Measurements from ENCODE around the gene HPSE2. TPM values are rescaled to one million over a fixed set of nuclear protein-coding genes. Genes with fewer than 3 reads are reported as not detected.

The HPSE2 gene
- total RNA-seq, 1 donor from 2014 or later: not detected

- Mint-ChIP-seq H3K9me3 (no peaks in the 10 kb centered on the region), H3K27ac (ENCODE audit: unreplicated experiment) (no peak overlapping the region), H3K4me1 (no peaks in the 10 kb centered on the region), H3K27me3 (ENCODE audit: low read depth) (no peaks in the 10 kb centered on the region), H3K4me3 (no peak overlapping the region), H3K36me3 (ENCODE audit: low read depth) (no peaks in the 10 kb centered on the region)
- TF ChIP-seq, protein P1, sequence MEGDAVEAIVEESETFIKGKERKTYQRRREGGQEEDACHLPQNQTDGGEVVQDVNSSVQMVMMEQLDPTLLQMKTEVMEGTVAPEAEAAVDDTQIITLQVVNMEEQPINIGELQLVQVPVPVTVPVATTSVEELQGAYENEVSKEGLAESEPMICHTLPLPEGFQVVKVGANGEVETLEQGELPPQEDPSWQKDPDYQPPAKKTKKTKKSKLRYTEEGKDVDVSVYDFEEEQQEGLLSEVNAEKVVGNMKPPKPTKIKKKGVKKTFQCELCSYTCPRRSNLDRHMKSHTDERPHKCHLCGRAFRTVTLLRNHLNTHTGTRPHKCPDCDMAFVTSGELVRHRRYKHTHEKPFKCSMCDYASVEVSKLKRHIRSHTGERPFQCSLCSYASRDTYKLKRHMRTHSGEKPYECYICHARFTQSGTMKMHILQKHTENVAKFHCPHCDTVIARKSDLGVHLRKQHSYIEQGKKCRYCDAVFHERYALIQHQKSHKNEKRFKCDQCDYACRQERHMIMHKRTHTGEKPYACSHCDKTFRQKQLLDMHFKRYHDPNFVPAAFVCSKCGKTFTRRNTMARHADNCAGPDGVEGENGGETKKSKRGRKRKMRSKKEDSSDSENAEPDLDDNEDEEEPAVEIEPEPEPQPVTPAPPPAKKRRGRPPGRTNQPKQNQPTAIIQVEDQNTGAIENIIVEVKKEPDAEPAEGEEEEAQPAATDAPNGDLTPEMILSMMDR (conservative IDR thresholded peaks at IDR 0.05): no peak
- DNase-seq (ENCODE audit: low read depth, low spot score): no peak
These were observed 702.4 kb downstream of the HPSE2 start for GRCh38 chr10:98533241-98533640.

- H3K4me3 Mint-ChIP-seq: no peak overlapping the region
- DNase-seq (ENCODE audit: low read depth, low spot score): no peak
- no peaks in the 10 kb centered on the region for H3K36me3 Mint-ChIP-seq (ENCODE audit: low read depth)
- no peaks in the 10 kb centered on the region for H3K27me3 Mint-ChIP-seq (ENCODE audit: low read depth)
- no peaks in the 10 kb centered on the region for H3K4me1 Mint-ChIP-seq
- TF ChIP-seq, protein P1 (conservative IDR thresholded peaks at IDR 0.05): no peak
- no peaks in the 10 kb centered on the region for H3K9me3 Mint-ChIP-seq
- no peak overlapping the region for H3K27ac Mint-ChIP-seq (ENCODE audit: unreplicated experiment)
These were observed 706.9 kb downstream of the HPSE2 start for GRCh38 chr10:98528805-98529183.

GRCh38 chr10:98528166-98528804, 707.4 kb downstream of the HPSE2 start:
- no peaks in the 10 kb centered on the region for H3K27me3 Mint-ChIP-seq (ENCODE audit: low read depth)
- no peaks in the 10 kb centered on the region for H3K4me1 Mint-ChIP-seq
- no peaks in the 10 kb centered on the region for H3K36me3 Mint-ChIP-seq (ENCODE audit: low read depth)
- H3K4me3 Mint-ChIP-seq: no peak overlapping the region
- H3K27ac Mint-ChIP-seq (ENCODE audit: unreplicated experiment): no peak overlapping the region
- TF ChIP-seq, protein P1 (conservative IDR thresholded peaks at IDR 0.05): no peak
- DNase-seq (ENCODE audit: low read depth, low spot score): no peak
- no peaks in the 10 kb centered on the region for H3K9me3 Mint-ChIP-seq

GRCh38 chr10:98525969-98526368, 709.7 kb downstream of the HPSE2 start:
- no peaks in the 10 kb centered on the region for H3K4me1 Mint-ChIP-seq
- H3K27ac Mint-ChIP-seq (ENCODE audit: unreplicated experiment): no peak overlapping the region
- H3K4me3 Mint-ChIP-seq: no peak overlapping the region
- no peak for DNase-seq (ENCODE audit: low read depth, low spot score)
- TF ChIP-seq, protein P1 (conservative IDR thresholded peaks at IDR 0.05): no peak
- no peaks in the 10 kb centered on the region for H3K36me3 Mint-ChIP-seq (ENCODE audit: low read depth)
- no peaks in the 10 kb centered on the region for H3K9me3 Mint-ChIP-seq
- no peaks in the 10 kb centered on the region for H3K27me3 Mint-ChIP-seq (ENCODE audit: low read depth)

DNA sequence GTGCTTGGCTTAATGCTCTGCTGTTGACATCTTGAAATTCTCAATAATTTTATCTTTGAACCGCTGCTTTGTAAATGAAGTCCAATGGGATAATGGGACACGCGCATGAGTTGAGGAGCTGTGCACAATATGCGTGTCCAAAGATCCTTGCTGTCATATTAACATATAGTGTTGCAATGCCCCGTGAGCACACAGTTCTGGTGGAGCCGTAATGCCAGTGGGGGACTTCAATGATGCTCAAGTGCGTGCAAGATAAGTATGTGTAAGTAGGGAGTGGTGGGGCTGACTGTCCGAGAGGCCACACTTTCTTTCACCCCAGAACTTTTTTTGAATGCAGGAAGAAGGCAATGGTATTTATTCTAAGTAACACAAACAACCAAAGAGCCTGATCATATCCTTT, 711.5 kb downstream of the HPSE2 start:
- H3K36me3 Mint-ChIP-seq (ENCODE audit: low read depth): no peaks in the 10 kb centered on the region
- no peaks in the 10 kb centered on the region for H3K9me3 Mint-ChIP-seq
- peaks cover 14% of the 10 kb centered on the region for H3K4me1 Mint-ChIP-seq
- no peak overlapping the region for H3K4me3 Mint-ChIP-seq
- no peaks in the 10 kb centered on the region for H3K27me3 Mint-ChIP-seq (ENCODE audit: low read depth)
- no peak overlapping the region for H3K27ac Mint-ChIP-seq (ENCODE audit: unreplicated experiment)
- DNase-seq (ENCODE audit: low read depth, low spot score): no peak
- TF ChIP-seq, protein P1 (conservative IDR thresholded peaks at IDR 0.05): no peak
